Ovary (tissue), 3 donors: ENCODE results near the gene TAF13.

ENCODE experiments used
- POLR2A ChIP-seq: fragments of 450-650 bp; IDR thresholded peaks from one replicate; pipeline ENCODE4 v1.6.1; 2017; ENCODE audit warnings: antibody characterized with exemption, mild to moderate bottlenecking, moderate library complexity
- TF ChIP-seq, protein P1 (sequence below), 3 donors: fragments of 450-650 bp in 2 of 3; fragments of 200-600 bp in 1 of 3; IDR thresholded peaks; one replicate each; pipeline versions ENCODE4 v1.5.1 to v1.8.0; 2016 to 2022; ENCODE audit warnings: antibody characterized with exemption in 3 of 3, mild to moderate bottlenecking in 1 of 3
- donor health status: DM: no; HTN: no; CAD: no.

DNA sequence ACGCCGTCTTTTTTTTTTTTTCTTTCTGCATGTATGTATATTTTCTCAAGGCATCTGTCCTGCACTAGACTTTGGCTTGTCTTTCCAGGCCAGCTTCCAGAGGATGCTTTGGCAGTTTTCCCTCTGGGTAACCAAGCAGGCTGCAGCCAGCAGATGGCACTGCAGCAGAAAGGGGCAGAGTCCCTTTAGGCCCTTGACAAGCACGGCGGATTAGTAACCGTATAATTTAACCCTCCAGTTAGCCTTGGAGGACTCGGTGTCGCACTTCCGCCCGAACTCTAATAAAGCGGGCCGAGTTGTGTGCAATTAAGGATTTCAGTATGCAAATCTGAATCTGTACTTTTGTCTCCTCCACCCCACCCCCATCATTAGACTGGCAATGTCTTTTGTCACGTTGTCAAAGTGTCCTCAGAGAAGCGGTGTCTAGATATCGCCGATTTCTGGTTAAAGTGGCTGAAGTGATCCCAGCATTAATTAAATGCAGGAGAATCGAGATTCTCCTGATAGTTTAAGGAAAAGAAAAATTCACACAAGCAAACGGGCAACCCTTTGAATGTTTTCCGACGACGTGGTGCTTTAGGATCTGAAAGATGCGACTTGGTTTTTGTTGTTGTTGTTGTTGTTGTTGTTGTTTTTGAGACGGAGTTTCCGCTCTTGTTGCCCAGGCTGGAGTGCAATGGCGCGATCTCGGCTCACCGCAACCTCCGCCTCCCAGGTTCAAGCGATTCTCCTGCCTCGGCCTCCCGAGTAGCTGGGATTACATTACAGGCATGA is 13.6 kb upstream of the TAF13 start:
- TF ChIP-seq, protein P1, sequence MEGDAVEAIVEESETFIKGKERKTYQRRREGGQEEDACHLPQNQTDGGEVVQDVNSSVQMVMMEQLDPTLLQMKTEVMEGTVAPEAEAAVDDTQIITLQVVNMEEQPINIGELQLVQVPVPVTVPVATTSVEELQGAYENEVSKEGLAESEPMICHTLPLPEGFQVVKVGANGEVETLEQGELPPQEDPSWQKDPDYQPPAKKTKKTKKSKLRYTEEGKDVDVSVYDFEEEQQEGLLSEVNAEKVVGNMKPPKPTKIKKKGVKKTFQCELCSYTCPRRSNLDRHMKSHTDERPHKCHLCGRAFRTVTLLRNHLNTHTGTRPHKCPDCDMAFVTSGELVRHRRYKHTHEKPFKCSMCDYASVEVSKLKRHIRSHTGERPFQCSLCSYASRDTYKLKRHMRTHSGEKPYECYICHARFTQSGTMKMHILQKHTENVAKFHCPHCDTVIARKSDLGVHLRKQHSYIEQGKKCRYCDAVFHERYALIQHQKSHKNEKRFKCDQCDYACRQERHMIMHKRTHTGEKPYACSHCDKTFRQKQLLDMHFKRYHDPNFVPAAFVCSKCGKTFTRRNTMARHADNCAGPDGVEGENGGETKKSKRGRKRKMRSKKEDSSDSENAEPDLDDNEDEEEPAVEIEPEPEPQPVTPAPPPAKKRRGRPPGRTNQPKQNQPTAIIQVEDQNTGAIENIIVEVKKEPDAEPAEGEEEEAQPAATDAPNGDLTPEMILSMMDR (IDR thresholded peaks at IDR 0.05) = no peak
- TF ChIP-seq POLR2A = no peak
